Muscle of arm (tissue), 12 donors: Measurements from ENCODE around the gene CNOT10. TPM values are rescaled to one million over a fixed set of nuclear protein-coding genes. Genes with fewer than 3 reads are reported as not detected.
A peak's percentile ranks its signal among the peaks of the same experiment; 100 is the strongest.

ENCODE experiments used
- DNase-seq: peaks from one replicate; pipeline ENCODE4 v3.0.0-alpha.2; 2013
- polyA plus RNA-seq, 12 donors: library from polyadenylated mRNA; unstranded; fragments of 120-200 nt; gene quantifications; one replicate each; pipeline ENCODE4 v1.2.1, GENCODE V29; 2013; ENCODE audit not compliant: insufficient read length in 12 of 12

CNOT10 gene
- polyA plus RNA-seq, 12 donors = 21.5 to 40.5 (median 28.7) TPM; not detected in 1

DNA sequence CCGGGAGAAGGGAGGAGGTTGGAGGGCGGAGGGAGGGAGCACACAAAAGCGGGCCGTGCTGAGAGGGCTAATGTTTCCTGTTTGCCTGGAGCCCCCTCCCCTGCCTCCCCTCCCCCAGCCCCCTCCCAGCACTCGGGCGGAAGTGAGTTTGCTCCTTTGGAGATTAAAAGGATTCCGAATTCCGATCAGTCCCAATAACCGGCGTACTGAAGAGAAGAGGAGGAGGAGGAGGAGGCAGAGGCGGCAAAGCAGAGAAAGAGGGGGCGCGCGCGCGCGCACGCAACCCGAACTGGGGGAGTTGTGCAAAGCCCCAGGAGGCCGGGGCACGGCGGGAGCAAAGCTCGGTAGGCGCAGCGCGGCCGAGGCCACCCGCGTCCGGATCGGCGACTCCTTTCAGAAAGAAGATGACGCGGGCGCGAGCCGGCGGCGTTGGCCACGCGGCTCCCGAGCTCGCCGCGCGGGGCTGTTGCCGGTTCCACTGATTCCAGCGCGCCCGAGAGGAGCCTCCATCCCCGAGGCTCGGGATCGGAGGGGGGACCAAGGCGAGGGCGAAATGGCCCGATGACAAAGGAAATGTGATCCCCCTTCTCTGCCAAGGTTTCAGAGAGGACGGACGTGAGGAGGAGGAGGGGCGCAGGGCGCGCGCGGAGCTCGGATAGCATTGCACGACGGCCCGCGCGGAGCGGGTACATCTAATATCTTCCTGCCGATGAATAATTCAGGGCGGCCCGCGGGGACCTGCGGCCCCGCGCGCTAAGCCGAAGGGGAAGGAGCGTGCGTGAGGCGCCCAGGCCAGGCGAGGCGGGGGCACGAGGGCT, 131.7 kb downstream of the CNOT10 start:
- peak; percentile 38 for DNase-seq

DNA sequence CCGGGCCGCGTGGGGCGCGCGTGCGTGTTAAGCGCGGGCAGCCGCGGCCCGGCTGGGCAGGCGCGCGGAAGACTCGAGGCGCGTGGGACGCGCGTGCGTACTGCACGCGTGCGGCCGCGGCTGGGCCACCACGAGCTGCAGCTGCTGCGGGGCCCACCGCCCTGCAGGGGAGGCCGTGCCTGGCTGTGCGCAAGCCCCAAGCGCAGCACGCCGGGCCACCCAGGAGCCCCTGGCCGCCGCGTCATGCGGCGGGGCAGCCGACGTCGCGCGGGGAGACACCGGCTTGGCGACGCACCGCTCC, 132.2 kb downstream of the CNOT10 start:
- DNase-seq = no peak

DNA sequence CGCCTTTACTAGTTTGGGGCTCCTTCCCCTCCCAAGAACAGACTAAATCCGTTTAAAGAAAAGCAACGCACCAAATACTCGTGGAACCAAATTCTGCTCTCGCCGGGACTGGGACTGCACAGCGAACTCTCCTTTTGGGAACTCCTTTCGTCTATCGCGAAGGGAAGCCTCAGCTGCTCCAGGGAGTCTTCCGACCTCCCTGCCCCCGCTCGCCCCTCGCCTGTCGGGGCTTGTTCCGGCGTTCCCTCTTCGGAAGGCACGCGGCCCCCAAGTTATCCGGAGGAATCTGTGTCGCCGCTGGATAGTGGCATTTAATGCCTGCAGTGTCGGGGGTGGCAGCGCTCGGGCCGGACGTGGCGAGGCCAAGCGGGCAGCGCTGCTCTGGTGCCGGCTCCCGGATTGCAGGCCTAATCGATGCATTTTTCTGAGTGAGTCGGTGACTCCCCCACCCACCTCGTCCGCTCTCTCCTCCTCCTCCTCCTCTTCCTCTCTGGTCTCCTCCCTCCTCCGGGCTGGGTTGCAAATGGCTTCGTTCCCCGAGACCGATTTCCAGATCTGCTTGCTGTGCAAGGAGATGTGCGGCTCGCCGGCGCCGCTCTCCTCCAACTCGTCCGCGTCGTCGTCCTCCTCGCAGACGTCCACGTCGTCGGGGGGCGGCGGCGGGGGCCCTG, 132.7 kb downstream of the CNOT10 start, which contains the start of gene TRIM71:
TSS of gene TRIM71 (plus strand) at position 440 of the 671 bp plus-strand sequence. CDS start at position 524, 84 bp downstream.
- DNase-seq = no peak

DNA sequence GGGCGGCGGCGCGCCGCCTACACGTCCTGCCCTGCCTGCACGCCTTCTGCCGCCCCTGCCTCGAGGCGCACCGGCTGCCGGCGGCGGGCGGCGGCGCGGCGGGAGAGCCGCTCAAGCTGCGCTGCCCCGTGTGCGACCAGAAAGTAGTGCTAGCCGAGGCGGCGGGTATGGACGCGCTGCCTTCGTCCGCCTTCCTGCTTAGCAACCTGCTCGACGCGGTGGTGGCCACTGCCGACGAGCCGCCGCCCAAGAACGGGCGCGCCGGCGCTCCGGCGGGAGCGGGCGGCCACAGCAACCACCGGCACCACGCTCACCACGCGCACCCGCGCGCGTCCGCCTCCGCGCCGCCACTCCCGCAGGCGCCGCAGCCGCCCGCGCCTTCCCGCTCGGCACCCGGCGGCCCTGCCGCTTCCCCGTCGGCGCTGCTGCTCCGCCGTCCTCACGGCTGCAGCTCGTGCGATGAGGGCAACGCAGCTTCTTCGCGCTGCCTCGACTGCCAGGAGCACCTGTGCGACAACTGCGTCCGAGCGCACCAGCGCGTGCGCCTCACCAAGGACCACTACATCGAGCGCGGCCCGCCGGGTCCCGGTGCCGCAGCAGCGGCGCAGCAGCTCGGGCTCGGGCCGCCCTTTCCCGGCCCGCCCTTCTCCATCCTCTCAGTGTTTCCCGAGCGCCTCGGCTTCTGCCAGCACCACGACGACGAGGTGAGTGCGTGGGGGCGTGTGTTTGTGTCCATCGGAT, 133.4 kb downstream of the CNOT10 start:
- no peak for DNase-seq

DNA sequence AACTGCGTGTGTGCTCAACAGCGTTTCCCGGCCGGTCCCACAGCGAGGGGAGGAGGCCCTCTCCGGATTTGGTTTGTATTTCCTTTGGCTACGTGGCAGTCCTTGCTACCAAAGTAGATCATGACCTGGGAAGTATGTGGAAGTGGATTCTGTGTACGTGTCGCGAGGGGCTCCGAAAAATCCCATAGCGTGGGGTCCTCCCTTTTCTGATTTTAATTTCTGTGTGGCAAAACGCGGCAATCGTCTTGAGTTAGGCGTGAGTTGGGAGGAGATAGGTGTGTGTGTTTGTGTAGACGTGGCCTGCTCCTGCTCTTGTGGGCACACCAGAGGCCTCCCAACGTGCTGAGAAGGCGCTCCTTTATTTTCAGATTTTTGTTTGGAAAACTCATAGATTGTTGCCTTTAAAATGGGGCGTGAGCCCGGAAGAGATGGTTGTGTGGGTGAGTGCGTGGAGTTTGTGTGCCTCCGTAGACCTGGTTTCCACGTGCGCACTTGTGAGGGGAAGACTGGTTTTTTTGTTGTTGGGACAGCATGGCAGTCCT, 134.1 kb downstream of the CNOT10 start:
- DNase-seq = no peak

DNA sequence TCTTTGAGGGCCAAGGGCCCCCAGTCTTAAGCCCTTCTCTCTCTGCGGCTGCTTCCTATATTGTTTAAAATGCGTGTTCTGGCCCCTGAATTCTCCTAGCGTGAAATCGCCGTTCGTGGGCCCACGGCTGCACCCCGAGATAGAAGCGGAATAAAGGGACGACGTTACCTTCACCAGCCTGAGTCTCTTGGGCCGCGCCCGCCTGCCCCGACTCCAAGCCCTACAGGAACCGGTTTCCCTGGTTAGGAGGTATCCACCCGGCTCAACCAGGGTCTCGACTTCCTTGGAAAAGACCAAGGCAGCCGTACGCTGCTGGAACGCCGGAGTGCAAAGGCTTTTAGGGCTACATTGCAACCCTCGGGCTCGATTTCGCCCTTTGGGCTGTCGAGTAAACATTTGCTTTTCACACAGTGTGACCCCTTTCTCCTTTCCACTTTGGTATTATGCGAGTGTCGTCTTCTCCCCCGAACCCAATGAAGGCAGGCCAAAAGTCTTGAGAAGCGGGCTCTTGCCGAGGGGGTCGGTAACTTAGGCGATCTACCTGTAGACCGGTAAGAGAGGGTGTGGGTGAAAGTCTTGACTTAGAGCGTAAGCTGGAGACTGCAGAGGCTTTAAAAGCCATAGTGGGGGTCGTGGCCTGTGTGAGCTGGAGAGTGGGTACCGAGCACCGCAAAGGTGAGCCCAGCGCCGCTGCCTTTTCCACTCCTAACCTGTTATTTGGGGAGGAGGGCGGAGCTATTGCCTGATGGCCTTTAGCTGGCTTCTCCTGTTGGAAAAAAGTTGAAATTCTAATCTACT, 134.8 kb downstream of the CNOT10 start:
- DNase-seq = no peak

- no peak for DNase-seq
Observed at GRCh38 chr3:32820430-32820829, 135.4 kb downstream of the CNOT10 start.

- no peak for DNase-seq
Observed at GRCh38 chr3:32820971-32821685, 136.1 kb downstream of the CNOT10 start.

DNA sequence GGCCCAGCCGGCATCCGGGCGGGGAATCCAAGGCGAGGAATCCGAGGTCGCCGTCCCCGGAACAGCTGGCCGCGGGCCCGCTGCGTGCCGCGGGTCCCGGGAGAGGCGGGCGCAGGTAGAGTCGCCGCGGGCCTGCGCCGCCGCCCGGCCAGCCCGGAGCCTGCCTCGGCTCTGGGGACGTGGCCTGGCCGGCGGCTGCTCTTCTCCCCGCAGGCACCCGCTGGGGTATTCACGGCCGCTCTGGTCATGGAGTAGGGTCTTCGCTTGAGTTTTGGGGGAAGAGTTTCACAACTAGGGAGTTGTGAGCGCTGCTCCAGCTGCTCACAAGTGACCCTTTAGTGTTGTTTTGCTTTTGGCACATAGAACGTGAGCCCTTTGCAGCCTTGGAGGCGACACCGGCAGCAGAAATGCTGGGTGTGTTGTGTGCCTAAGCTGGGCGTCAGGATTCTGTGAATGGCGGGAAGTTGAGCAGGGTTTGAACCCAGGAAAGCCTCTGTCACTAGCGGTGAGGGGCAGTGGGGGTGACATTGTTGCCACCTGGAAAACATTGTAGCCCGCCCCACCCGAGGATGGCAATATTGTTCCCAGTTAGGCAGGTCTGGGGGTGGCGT, 136.8 kb downstream of the CNOT10 start:
- DNase-seq = no peak

DNA sequence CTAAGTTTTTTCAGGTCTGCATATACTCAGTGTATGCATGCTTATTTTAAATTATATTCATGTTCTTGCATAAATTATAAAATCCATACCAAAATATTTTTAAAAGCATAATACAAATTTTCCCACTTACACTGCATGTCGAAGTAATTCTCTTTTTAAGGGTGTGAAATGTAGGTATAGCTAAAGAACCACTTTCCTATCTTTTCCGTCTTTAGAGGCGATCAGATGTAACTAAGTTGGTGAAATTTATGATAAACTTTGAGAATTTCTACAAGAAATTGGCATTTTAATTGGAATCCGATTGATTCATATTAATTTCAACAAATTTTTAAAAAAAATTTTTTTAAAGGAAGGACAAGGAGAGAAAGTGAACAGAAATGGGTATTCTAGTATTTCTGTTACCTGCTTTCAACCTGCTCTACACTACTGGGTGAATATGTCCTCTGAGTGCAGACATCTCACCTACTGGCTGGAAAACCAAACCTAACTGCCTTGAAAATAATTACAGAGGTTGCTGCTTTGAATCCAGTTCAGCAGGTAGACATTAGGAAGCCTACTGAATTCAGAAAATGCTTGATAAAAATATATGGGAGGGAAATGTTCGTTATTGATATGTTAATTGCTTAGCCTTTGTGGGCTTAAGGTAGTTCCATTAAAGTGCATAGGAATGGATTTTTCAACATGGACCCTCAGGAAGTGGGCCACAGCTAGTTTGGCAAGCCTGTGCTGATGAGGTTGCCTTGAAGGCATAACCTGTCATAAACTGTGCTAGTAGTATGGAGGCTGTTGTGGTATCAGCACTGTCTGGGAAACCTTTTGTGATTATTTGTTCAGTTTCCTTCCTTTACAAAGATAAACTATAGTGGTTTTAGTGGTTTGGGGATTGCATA, 137.9 kb downstream of the CNOT10 start:
- DNase-seq = no peak

Other genes starting within 250 kb of the CNOT10 start
- 100 to 1,000 TPM in 1 of 12 donors, 10 to 100 TPM in 11; 20.3 to 110 (median 31.2) TPM for gene CMTM6, start 182.3 kb upstream of the CNOT10 start, polyA plus RNA-seq
- gene DYNC1LI1, start 114.3 kb upstream of the CNOT10 start, polyA plus RNA-seq = 10 to 100 TPM in 11 of 12 donors, not detected in 1; 30.3 to 49.5 (median 38.1) TPM
- gene TRIM71, start 132.8 kb downstream of the CNOT10 start, polyA plus RNA-seq = 1 to 10 TPM in 2 of 12 donors, under 1 TPM in 9, not detected in 1; 0.08 to 3.8 (median 0.24) TPM